GM12801 (cell line): ENCODE measurements around the gene ATP8B4.

ENCODE experiments used
- CTCF ChIP-seq: IDR thresholded peaks from one replicate; pipeline ENCODE4 v1.5.1; 2011; ENCODE audit warnings: control low read depth; ENCODE audit not compliant: insufficient read length; ENCODE audit errors: extremely low read depth

Gene ATP8B4

GRCh38 chr15:49989498-49989897 lies 129.5 kb downstream of the ATP8B4 start:
- no peak for TF ChIP-seq CTCF

- no peak for TF ChIP-seq CTCF
Observed at GRCh38 chr15:49988766-49989165, 130.3 kb downstream of the ATP8B4 start.

- TF ChIP-seq CTCF = no peak
Observed at GRCh38 chr15:49987896-49988295, 131.1 kb downstream of the ATP8B4 start.

- TF ChIP-seq CTCF = no peak
Observed at GRCh38 chr15:49987198-49987785, 131.7 kb downstream of the ATP8B4 start.

- no peak for TF ChIP-seq CTCF
Observed at GRCh38 chr15:49986326-49986725, 132.7 kb downstream of the ATP8B4 start.

GRCh38 chr15:49985463-49985862 lies 133.6 kb downstream of the ATP8B4 start:
- TF ChIP-seq CTCF = no peak

GRCh38 chr15:49984436-49984835 lies 134.6 kb downstream of the ATP8B4 start:
- TF ChIP-seq CTCF = no peak
